Measurements from ENCODE around the gene RFTN2. TPM values are rescaled to one million over a fixed set of nuclear protein-coding genes. Genes with fewer than 3 reads are reported as not detected.

The RFTN2 gene
- polyA plus RNA-seq, 1 of the 3 experiments (the other 2 are of a cell fraction), result 0.05 TPM

DNA sequence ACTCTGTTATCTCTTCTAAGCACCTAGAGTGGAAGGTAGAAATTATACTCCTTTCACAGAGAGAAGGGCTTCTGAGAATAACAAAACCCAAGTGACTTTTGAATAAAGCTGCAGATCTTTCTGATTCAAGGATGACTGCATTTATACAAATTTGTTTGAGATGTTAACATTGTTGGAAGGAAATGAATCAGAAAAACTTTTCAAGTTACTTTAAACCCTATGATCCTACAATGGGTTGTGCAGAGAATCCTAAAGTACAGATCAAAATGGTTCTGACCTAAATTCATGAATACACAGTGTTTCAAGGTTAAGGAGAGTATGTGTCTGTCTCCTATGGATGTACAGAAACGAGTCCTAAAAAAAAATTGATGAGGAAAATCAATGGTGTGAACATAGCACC, 1.8 kb downstream of the RFTN2 start:
- Histone ChIP-seq H3K4me1 (ENCODE audit: control insufficient read depth in 1 of 2, insufficient read depth in 2 of 2, low read depth in 1 of 2, low read length in 1 of 2) (peaks cover 0 to 5% of the 10 kb centered on the region in 2 experiments; a peak in 2 of 4 replicates), H3K4me2 (no peak overlapping the region), H3K4me3 (ENCODE audit: low read depth in 2 of 2, low read length in 1 of 2) (no peak overlapping the region), H3F3A (replicated peaks; ENCODE audit: insufficient read depth) (peaks cover 3% of the 10 kb centered on the region), H3K36me3 (replicated peaks in 1 of 2; ENCODE audit: control insufficient read depth in 1 of 2, insufficient read depth in 2 of 2, low read length in 1 of 2) (no peaks in the 10 kb centered on the region), H3K27me3 (ENCODE audit: insufficient read depth) (no peaks in the 10 kb centered on the region), H4K20me1 (ENCODE audit: insufficient read depth) (no peaks in the 10 kb centered on the region), H3K9me2 (no peaks in the 10 kb centered on the region), H3K9me3 (no peaks in the 10 kb centered on the region), H3K79me2 (ENCODE audit: insufficient read depth) (no peaks in the 10 kb centered on the region), H3K9ac (no peak overlapping the region), H3K27ac (ENCODE audit: low read depth in 2 of 2, low read length in 1 of 2) (no peak overlapping the region), H2AFZ (ENCODE audit: low read depth) (no peak overlapping the region)
- no peak for DNase-seq
- ChIA-PET CTCF (no interaction called here), POLR2A (no interaction called here)
- TF ChIP-seq YY1 (IDR thresholded peaks at IDR 0.05; ENCODE audit: low read depth), result no peak
- TF ChIP-seq, protein P1, sequence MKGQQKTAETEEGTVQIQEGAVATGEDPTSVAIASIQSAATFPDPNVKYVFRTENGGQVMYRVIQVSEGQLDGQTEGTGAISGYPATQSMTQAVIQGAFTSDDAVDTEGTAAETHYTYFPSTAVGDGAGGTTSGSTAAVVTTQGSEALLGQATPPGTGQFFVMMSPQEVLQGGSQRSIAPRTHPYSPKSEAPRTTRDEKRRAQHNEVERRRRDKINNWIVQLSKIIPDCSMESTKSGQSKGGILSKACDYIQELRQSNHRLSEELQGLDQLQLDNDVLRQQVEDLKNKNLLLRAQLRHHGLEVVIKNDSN (IDR thresholded peaks at IDR 0.05; ENCODE audit: borderline replicate concordance, low read depth), result no peak
- no peak for TF ChIP-seq MEF2A (IDR thresholded peaks at IDR 0.05; ENCODE audit: borderline replicate concordance, low read depth)
- no peak for TF ChIP-seq GATA2 (CRISPR knock-in tag; IDR thresholded peaks at IDR 0.05)
- TF ChIP-seq, protein P2, sequence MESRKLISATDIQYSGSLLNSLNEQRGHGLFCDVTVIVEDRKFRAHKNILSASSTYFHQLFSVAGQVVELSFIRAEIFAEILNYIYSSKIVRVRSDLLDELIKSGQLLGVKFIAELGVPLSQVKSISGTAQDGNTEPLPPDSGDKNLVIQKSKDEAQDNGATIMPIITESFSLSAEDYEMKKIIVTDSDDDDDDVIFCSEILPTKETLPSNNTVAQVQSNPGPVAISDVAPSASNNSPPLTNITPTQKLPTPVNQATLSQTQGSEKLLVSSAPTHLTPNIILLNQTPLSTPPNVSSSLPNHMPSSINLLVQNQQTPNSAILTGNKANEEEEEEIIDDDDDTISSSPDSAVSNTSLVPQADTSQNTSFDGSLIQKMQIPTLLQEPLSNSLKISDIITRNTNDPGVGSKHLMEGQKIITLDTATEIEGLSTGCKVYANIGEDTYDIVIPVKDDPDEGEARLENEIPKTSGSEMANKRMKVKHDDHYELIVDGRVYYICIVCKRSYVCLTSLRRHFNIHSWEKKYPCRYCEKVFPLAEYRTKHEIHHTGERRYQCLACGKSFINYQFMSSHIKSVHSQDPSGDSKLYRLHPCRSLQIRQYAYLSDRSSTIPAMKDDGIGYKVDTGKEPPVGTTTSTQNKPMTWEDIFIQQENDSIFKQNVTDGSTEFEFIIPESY (IDR thresholded peaks at IDR 0.05; ENCODE audit: borderline replicate concordance, low read depth), result no peak
- no peak for TF ChIP-seq RXRA (IDR thresholded peaks at IDR 0.05; ENCODE audit: borderline replicate concordance, low read depth)
- TF ChIP-seq SMC3 (IDR thresholded peaks at IDR 0.05; ENCODE audit: low read depth, low read length), result no peak
- no peak for TF ChIP-seq TAF1 (IDR thresholded peaks at IDR 0.05; ENCODE audit: borderline replicate concordance, low read depth, low read length)
- no peak for TF ChIP-seq TCF12 (IDR thresholded peaks at IDR 0.05)
- TF ChIP-seq, protein P3, sequence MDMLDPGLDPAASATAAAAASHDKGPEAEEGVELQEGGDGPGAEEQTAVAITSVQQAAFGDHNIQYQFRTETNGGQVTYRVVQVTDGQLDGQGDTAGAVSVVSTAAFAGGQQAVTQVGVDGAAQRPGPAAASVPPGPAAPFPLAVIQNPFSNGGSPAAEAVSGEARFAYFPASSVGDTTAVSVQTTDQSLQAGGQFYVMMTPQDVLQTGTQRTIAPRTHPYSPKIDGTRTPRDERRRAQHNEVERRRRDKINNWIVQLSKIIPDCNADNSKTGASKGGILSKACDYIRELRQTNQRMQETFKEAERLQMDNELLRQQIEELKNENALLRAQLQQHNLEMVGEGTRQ (IDR thresholded peaks at IDR 0.05; ENCODE audit: borderline replicate concordance, low read depth, low read length), result no peak
- no peak for TF ChIP-seq RFX5 (IDR thresholded peaks at IDR 0.05; ENCODE audit: low read length)
- TF ChIP-seq, protein P4, sequence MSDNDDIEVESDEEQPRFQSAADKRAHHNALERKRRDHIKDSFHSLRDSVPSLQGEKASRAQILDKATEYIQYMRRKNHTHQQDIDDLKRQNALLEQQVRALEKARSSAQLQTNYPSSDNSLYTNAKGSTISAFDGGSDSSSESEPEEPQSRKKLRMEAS (IDR thresholded peaks at IDR 0.05; ENCODE audit: low read depth), result no peak
- TF ChIP-seq POLR2AphosphoS5 (IDR thresholded peaks at IDR 0.05; ENCODE audit: low read depth, low read length), result no peak
- TF ChIP-seq RAD21 (IDR thresholded peaks at IDR 0.05; ENCODE audit: low read length), result no peak
- TF ChIP-seq FOSL2 (IDR thresholded peaks at IDR 0.05; ENCODE audit: borderline replicate concordance, low read depth), result no peak
- no peak for TF ChIP-seq ELF1 (IDR thresholded peaks at IDR 0.05)
- TF ChIP-seq CHD2 (IDR thresholded peaks at IDR 0.05; ENCODE audit: low read length, partially characterized antibody), result no peak
- TF ChIP-seq FOXM1 (IDR thresholded peaks at IDR 0.05; ENCODE audit: low read depth), result no peak
- TF ChIP-seq NFIC (IDR thresholded peaks at IDR 0.05; ENCODE audit: borderline replicate concordance), result no peak
- TF ChIP-seq NRF1 (IDR thresholded peaks at IDR 0.05; ENCODE audit: low read depth, low read length), result no peak
- 39% methylated on average over 1 of the region's 1 CpG for WGBS (ENCODE audit: low lambda C conversion rate)

All from SK-N-SH (cell line).